Measurements from ENCODE around the gene PAFAH1B2. TPM values are rescaled to one million over a fixed set of nuclear protein-coding genes. Genes with fewer than 3 reads are reported as not detected.

Gene PAFAH1B2
- total and polyA plus RNA-seq, 3 donors from 2014 or later = 66.5 to 156 (median 150) TPM

GRCh38 chr11:117191680-117192400 lies 47.8 kb downstream of the PAFAH1B2 start:
- no peaks in the 10 kb centered on the region for H3K36me3 ChIP-seq (ENCODE audit: low read depth, missing control alignments)
- 94 to 96% methylated on average over 15 to 26 of the region's 26 CpGs for WGBS, 2 donors

DNA sequence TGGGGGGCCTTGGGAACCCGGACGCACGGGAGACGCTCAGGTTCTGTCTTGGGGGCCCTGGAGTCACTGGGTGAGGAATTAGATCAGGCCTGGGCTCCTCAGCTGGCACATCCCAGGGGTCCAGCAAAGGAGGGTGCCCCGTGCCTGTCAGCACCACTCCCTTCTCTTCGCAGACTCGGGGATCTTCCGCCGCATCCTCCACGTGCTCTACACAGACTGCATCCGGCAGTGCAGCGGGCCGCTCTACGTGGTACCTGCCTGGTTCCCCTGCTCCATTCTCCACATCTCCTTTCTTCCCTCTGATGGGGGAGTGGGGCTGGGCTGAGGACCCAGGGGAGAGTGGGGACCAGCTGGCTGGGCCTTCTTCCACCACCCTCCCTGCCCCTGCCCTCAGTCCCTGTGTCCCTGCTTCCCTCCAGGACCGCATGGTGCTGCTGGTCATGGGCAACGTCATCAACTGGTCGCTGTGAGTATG lies 48.4 kb downstream of the PAFAH1B2 start:
- peaks cover 4% of the 10 kb centered on the region for H3K4me1 ChIP-seq
- no peaks in the 10 kb centered on the region for H3K36me3 ChIP-seq (ENCODE audit: low read depth, missing control alignments)

More at GRCh38 chr11:117191680-117192400, 47.8 kb downstream of the PAFAH1B2 start:
- H3K4me3 ChIP-seq = no peak overlapping the region
- no peak overlapping the region for H3K27ac ChIP-seq
- H3K9me3 ChIP-seq = no peaks in the 10 kb centered on the region
- H3K4me1 ChIP-seq = peaks cover 10% of the 10 kb centered on the region
- intact Hi-C loops (cut with DNase I; ENCODE audit: low total_unique reads) = no loop called here
- no peak for DNase-seq
- TF ChIP-seq POLR2A (IDR thresholded peaks at IDR 0.05) (no peak), CTCF (IDR thresholded peaks at IDR 0.05) (no peak)
- H3K27me3 ChIP-seq = no peaks in the 10 kb centered on the region

DNA sequence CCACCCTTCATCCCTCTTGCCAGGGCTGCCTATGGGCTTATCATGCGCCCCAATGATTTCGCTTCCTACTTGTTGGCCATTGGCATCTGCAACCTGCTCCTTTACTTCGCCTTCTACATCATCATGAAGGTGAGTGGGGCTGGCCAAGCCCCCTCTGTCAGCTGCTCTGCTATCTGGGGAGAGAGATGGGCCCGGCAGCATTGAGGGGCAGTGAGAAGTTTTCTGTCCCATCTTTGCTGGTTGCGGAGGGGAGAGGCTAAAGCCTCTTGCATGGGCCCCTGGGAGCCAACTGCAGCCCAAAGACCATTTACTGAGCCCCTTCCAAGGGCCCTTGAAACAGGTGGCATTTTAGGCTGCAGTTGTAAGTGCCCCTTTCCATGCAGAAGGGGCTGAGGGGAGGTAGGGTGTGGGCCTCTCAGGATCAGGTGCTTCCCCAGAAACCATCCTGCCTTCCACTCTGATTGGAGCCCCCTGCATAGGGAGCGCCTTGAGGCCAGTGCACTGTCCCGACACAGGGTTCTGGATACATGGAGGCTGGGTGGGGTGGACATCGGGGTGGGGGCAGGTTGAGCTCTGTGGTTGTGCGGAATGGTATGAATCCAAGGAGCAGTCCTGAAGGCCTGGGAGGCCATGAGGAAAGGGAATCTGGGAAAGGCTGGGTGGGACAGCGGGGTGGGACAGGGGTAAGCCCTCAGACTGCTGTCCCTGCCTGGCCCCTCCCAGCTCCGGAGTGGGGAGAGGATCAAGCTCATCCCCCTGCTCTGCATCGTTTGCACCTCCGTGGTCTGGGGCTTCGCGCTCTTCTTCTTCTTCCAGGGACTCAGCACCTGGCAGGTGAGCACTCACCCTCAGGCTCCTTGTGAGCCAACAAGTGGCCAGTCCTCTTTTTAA lies 49.3 kb downstream of the PAFAH1B2 start:
- no peak for DNase-seq
- 91% methylated on average over 13 to 15 of the region's 15 CpGs for WGBS, 2 donors
- no peaks in the 10 kb centered on the region for H3K36me3 ChIP-seq (ENCODE audit: low read depth, missing control alignments)
- H3K27me3 ChIP-seq = no peaks in the 10 kb centered on the region
- no peak for TF ChIP-seq POLR2A (IDR thresholded peaks at IDR 0.05)
- TF ChIP-seq CTCF (IDR thresholded peaks at IDR 0.05) = no peak
- intact Hi-C loops (cut with DNase I; ENCODE audit: low total_unique reads) = no loop called here
- no peak overlapping the region for H3K4me3 ChIP-seq
- H3K27ac ChIP-seq = no peak overlapping the region
- H3K4me1 ChIP-seq = peaks cover under 1% of the 10 kb centered on the region
- H3K9me3 ChIP-seq = no peaks in the 10 kb centered on the region

More for the DNA sequence above, 48.4 kb downstream of the PAFAH1B2 start:
- intact Hi-C loops (cut with DNase I; ENCODE audit: low total_unique reads) = no loop called here
- WGBS, 2 donors = 96 to 97% methylated on average over 13 of the region's 17 CpGs
- no peaks in the 10 kb centered on the region for H3K9me3 ChIP-seq
- no peak for TF ChIP-seq CTCF (IDR thresholded peaks at IDR 0.05)
- no peak overlapping the region for H3K4me3 ChIP-seq
- DNase-seq = no peak
- H3K27me3 ChIP-seq = no peaks in the 10 kb centered on the region
- no peak overlapping the region for H3K27ac ChIP-seq

- no peak for DNase-seq
- Histone ChIP-seq H3K27ac (no peak overlapping the region), H3K36me3 (ENCODE audit: low read depth, missing control alignments) (no peaks in the 10 kb centered on the region), H3K27me3 (no peaks in the 10 kb centered on the region), H3K9me3 (no peaks in the 10 kb centered on the region), H3K4me3 (no peak overlapping the region), H3K4me1 (peaks cover 4% of the 10 kb centered on the region)
- TF ChIP-seq POLR2A (IDR thresholded peaks at IDR 0.05) (no peak), CTCF (IDR thresholded peaks at IDR 0.05) (no peak)
- 94 to 95% methylated on average over 5 of the region's 5 CpGs for WGBS, 2 donors
- intact Hi-C loops (cut with DNase I; ENCODE audit: low total_unique reads) = no loop called here
These were observed 50.2 kb downstream of the PAFAH1B2 start for GRCh38 chr11:117194267-117194666.

All from testis (tissue), 3 donors.